HG03565 (cell line): ENCODE results near the gene LELP1.
"Not testable (repeated sequence)": the region's sequence is repeated elsewhere in the genome, so short reads cannot be mapped to it uniquely, and the experiment has no call there.

Experiments used
- ATAC-seq: cut with Tn5 transposase; IDR thresholded peaks from one replicate; pipeline ENCODE4 v1.9.1; 2021; ENCODE audit warnings: mild to moderate bottlenecking, moderate library complexity; ENCODE audit not compliant: unreplicated experiment

Gene LELP1

GRCh38 chr1:153228491-153228890, 25.3 kb downstream of the LELP1 start:
- ATAC-seq, result no peak

GRCh38 chr1:153229076-153229829, 26.0 kb downstream of the LELP1 start:
- not testable (repeated sequence) for ATAC-seq

GRCh38 chr1:153231363-153231762, 28.1 kb downstream of the LELP1 start:
- no peak for ATAC-seq

GRCh38 chr1:153231785-153232184, 28.6 kb downstream of the LELP1 start:
- no peak for ATAC-seq

GRCh38 chr1:153232553-153232952, 29.3 kb downstream of the LELP1 start:
- no peak for ATAC-seq

- no peak for ATAC-seq
These were observed 30.2 kb downstream of the LELP1 start for GRCh38 chr1:153233448-153233847.

- ATAC-seq, result no peak
These were observed 35.3 kb downstream of the LELP1 start for GRCh38 chr1:153238527-153238926.

- no peak for ATAC-seq
These were observed 38.9 kb downstream of the LELP1 start for GRCh38 chr1:153242160-153242559.

- ATAC-seq, result no peak
These were observed 42.2 kb downstream of the LELP1 start for GRCh38 chr1:153245466-153245865.

- ATAC-seq, result no peak
These were observed 42.8 kb downstream of the LELP1 start for GRCh38 chr1:153246018-153246417.

GRCh38 chr1:153246825-153247224, 43.6 kb downstream of the LELP1 start:
- no peak for ATAC-seq

GRCh38 chr1:153248176-153248879, 45.1 kb downstream of the LELP1 start:
- no peak for ATAC-seq

- ATAC-seq, result no peak
These were observed 46.9 kb downstream of the LELP1 start for GRCh38 chr1:153250166-153250565.

- no peak for ATAC-seq
These were observed 47.9 kb downstream of the LELP1 start for GRCh38 chr1:153251087-153251486.

GRCh38 chr1:153251562-153251961, 48.3 kb downstream of the LELP1 start:
- no peak for ATAC-seq

GRCh38 chr1:153251988-153252387, 48.8 kb downstream of the LELP1 start:
- no peak for ATAC-seq

- ATAC-seq, result no peak
These were observed 49.8 kb downstream of the LELP1 start for GRCh38 chr1:153253076-153253475.

- ATAC-seq, result no peak
These were observed 50.5 kb downstream of the LELP1 start for GRCh38 chr1:153253693-153254092.
